H7 (cell line): Measurements from ENCODE around the gene PSAPL1. TPM values are rescaled to one million over a fixed set of nuclear protein-coding genes. Genes with fewer than 3 reads are reported as not detected.

ENCODE experiments used
- DNase-seq: peaks from one replicate; pipeline ENCODE4 v3.0.0; 2012
- H3K27me3 ChIP-seq: 2 replicates; pipeline ENCODE4 v1.6.0; 2011; ENCODE audit warnings: mild to moderate bottlenecking, low read length; ENCODE audit not compliant: control insufficient read depth, insufficient read depth
- H3K36me3 ChIP-seq: replicated peaks from 2 replicates; pipeline ENCODE4 v1.5.1; 2011; ENCODE audit warnings: low read length; ENCODE audit not compliant: control insufficient read depth, insufficient read depth
- H3K4me3 ChIP-seq: 2 replicates; pipeline ENCODE4 v1.5.1; 2011; ENCODE audit warnings: low read depth, mild to moderate bottlenecking, control low read depth, low read length, moderate library complexity; ENCODE audit not compliant: insufficient read depth
- total RNA-seq: library from RNA; depleted of rRNA; stranded (reverse); fragments of >200 nt; shearing (Covaris generic); gene quantifications from 2 replicates; pipeline ENCODE4 v1.2.3, GENCODE V29; 2014

Gene PSAPL1
- total RNA-seq, 1 experiment from 2014 or later: 0.14 TPM

GRCh38 chr4:7448036-7448435 lies 13.3 kb upstream of the PSAPL1 start:
- Histone ChIP-seq H3K36me3 (no peaks in the 10 kb centered on the region), H3K4me3 (no peak overlapping the region), H3K27me3 (no peaks in the 10 kb centered on the region)
- DNase-seq: no peak

GRCh38 chr4:7447236-7447635 lies 12.5 kb upstream of the PSAPL1 start:
- Histone ChIP-seq H3K27me3 (no peaks in the 10 kb centered on the region), H3K4me3 (no peak overlapping the region), H3K36me3 (no peaks in the 10 kb centered on the region)
- no peak for DNase-seq

- no peaks in the 10 kb centered on the region for H3K36me3 ChIP-seq
- H3K4me3 ChIP-seq: no peak overlapping the region
- DNase-seq: no peak
- H3K27me3 ChIP-seq: no peaks in the 10 kb centered on the region
Measured at GRCh38 chr4:7444731-7445130, 10.0 kb upstream of the PSAPL1 start.

GRCh38 chr4:7444314-7444713 lies 9.6 kb upstream of the PSAPL1 start:
- DNase-seq: no peak
- no peak overlapping the region for H3K4me3 ChIP-seq
- no peaks in the 10 kb centered on the region for H3K27me3 ChIP-seq
- no peaks in the 10 kb centered on the region for H3K36me3 ChIP-seq

- H3K36me3 ChIP-seq: no peaks in the 10 kb centered on the region
Measured at GRCh38 chr4:7442574-7443162, 7.9 kb upstream of the PSAPL1 start.

GRCh38 chr4:7441201-7441600 lies 6.5 kb upstream of the PSAPL1 start:
- no peak for DNase-seq
- no peaks in the 10 kb centered on the region for H3K36me3 ChIP-seq
- no peaks in the 10 kb centered on the region for H3K27me3 ChIP-seq
- no peak overlapping the region for H3K4me3 ChIP-seq

More at GRCh38 chr4:7442574-7443162, 7.9 kb upstream of the PSAPL1 start:
- no peak for DNase-seq
- Histone ChIP-seq H3K27me3 (no peaks in the 10 kb centered on the region), H3K4me3 (no peak overlapping the region)

- no peak for DNase-seq
- Histone ChIP-seq H3K4me3 (no peak overlapping the region), H3K36me3 (no peaks in the 10 kb centered on the region), H3K27me3 (no peaks in the 10 kb centered on the region)
Measured at GRCh38 chr4:7439699-7440098, 5.0 kb upstream of the PSAPL1 start.

- no peak overlapping the region for H3K4me3 ChIP-seq
- no peaks in the 10 kb centered on the region for H3K27me3 ChIP-seq
- no peaks in the 10 kb centered on the region for H3K36me3 ChIP-seq
- DNase-seq: no peak
Measured at GRCh38 chr4:7436256-7436655, 1.5 kb upstream of the PSAPL1 start.

- Histone ChIP-seq H3K4me3 (no peak overlapping the region), H3K36me3 (no peaks in the 10 kb centered on the region), H3K27me3 (no peaks in the 10 kb centered on the region)
- no peak for DNase-seq
Measured at GRCh38 chr4:7435471-7436061, 836 bp upstream of the PSAPL1 start.

- Histone ChIP-seq H3K27me3 (no peaks in the 10 kb centered on the region), H3K36me3 (no peaks in the 10 kb centered on the region), H3K4me3 (no peak overlapping the region)
- DNase-seq: no peak
Measured at GRCh38 chr4:7434141-7434765, 477 bp downstream of the PSAPL1 start.

GRCh38 chr4:7433376-7434140 lies 1.2 kb downstream of the PSAPL1 start:
- Histone ChIP-seq H3K27me3 (no peaks in the 10 kb centered on the region), H3K4me3 (no peak overlapping the region), H3K36me3 (no peaks in the 10 kb centered on the region)
- no peak for DNase-seq

GRCh38 chr4:7432531-7433375 lies 2.0 kb downstream of the PSAPL1 start:
- no peak overlapping the region for H3K4me3 ChIP-seq
- DNase-seq: no peak
- no peaks in the 10 kb centered on the region for H3K27me3 ChIP-seq
- H3K36me3 ChIP-seq: no peaks in the 10 kb centered on the region

GRCh38 chr4:7431696-7432530 lies 2.8 kb downstream of the PSAPL1 start:
- no peaks in the 10 kb centered on the region for H3K36me3 ChIP-seq
- H3K4me3 ChIP-seq: no peak overlapping the region
- DNase-seq: no peak
- no peaks in the 10 kb centered on the region for H3K27me3 ChIP-seq
